ENCODE results near the gene PMEPA1. TPM values are rescaled to one million over a fixed set of nuclear protein-coding genes. Genes with fewer than 3 reads are reported as not detected.

PMEPA1 gene
- polyA plus RNA-seq, 3 donors from 2014 or later, result not detected

DNA sequence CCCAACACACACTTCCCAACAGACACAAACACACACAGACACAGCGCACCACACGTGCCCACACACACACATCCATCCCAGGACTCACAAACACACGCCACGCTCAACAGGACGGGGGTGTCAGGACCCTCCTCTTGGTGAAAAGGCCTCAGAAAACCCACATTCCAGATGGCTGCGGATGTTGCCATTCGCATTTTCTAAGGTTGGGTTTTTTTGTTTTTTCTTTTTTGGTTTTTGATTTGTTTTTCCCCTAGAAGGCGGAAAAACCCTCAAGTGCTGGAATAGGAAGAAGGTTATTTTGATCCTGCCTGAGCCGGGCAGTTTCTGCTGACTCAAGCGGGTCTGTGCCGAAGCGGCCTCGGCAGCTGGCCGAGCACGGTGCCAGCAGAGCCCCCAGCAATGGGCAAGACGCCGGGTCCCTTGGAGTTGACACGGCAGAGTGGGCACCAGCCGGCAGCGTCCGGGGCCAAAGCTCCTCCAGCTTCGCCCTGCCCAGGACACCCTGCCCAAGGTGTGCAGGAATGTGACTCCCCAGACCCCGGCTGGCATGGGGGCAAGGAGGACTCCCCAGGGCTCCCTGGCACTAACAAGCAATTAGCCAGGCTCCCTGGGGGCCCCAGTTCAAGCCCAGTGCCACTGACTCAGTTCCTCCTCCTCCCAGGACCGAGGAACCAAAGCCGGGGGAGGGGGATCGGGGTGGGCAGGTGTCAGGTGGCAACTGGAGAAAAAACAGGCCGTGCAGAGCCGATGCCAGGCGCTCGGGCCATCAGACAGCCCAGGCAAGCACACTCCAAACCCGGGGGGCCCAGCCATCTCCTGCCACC, 48.7 kb downstream of the PMEPA1 start:
- Mint-ChIP-seq H3K4me3 (no peak overlapping the region), H3K36me3 (no peaks in the 10 kb centered on the region)
- no peak for DNase-seq

GRCh38 chr20:57660181-57660921, 49.5 kb downstream of the PMEPA1 start:
- Mint-ChIP-seq H3K4me3 (no peak overlapping the region), H3K27me3 (ENCODE audit: low read depth in 3 of 3) (peaks cover 0 to 2% (median 0%) of the 10 kb centered on the region in 3 donors), H3K36me3 (no peaks in the 10 kb centered on the region), H3K27ac (peak overlapping the region in 1 of 6 donors; percentile 37), H3K4me1 (peaks cover 7 to 9% of the 10 kb centered on the region in 2 donors), H3K9me3 (no peaks in the 10 kb centered on the region)
- no peak for DNase-seq

More for the DNA sequence above, 48.7 kb downstream of the PMEPA1 start:
- peaks cover 0 to 2% (median 0%) of the 10 kb centered on the region in 3 donors for H3K27me3 Mint-ChIP-seq (ENCODE audit: low read depth in 3 of 3)
- H3K4me1 Mint-ChIP-seq, result peaks cover 7 to 9% of the 10 kb centered on the region in 2 donors
- H3K9me3 Mint-ChIP-seq, result no peaks in the 10 kb centered on the region
- no peak overlapping the region for H3K27ac Mint-ChIP-seq

GRCh38 chr20:57659517-57660180, 50.2 kb downstream of the PMEPA1 start:
- Mint-ChIP-seq H3K36me3 (no peaks in the 10 kb centered on the region), H3K27ac (no peak overlapping the region), H3K9me3 (no peaks in the 10 kb centered on the region), H3K4me1 (peaks cover 7 to 9% of the 10 kb centered on the region in 2 donors), H3K27me3 (ENCODE audit: low read depth in 3 of 3) (peaks cover 0 to 5% (median 0%) of the 10 kb centered on the region in 3 donors), H3K4me3 (no peak overlapping the region)
- no peak for DNase-seq

- Mint-ChIP-seq H3K27me3 (ENCODE audit: low read depth in 3 of 3) (peaks cover 0 to 5% (median 2%) of the 10 kb centered on the region in 3 donors), H3K4me3 (no peak overlapping the region), H3K27ac (no peak overlapping the region), H3K9me3 (no peaks in the 10 kb centered on the region), H3K4me1 (peaks cover 12 to 16% of the 10 kb centered on the region in 2 donors), H3K36me3 (no peaks in the 10 kb centered on the region)
- DNase-seq, result no peak
Measured at GRCh38 chr20:57658833-57659516, 50.8 kb downstream of the PMEPA1 start.

DNA sequence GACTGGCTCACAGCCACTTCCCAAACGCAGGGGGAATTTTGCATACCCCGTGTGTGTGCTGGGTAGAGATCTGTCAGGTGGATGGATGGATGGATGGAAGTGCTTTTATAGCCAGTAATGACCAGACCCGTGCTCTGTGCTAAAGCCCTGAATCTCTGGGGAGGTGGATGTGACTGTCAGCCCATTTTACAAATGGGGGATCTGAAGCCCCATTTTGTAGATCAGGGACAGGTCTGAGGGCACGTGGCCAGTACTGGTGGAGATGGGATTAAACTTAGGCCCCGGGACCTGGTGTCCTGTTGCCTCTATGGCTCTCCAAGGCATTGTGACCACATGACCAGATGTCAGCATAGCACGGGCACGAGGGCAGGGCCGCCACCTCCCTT, 51.4 kb downstream of the PMEPA1 start:
- H3K4me3 Mint-ChIP-seq, result no peak overlapping the region
- no peak for DNase-seq
- H3K4me1 Mint-ChIP-seq, result peaks cover 15 to 16% of the 10 kb centered on the region in 2 donors
- H3K27ac Mint-ChIP-seq, result peak overlapping the region in 2 of 6 donors; percentile 29 to 53
- no peaks in the 10 kb centered on the region for H3K9me3 Mint-ChIP-seq
- no peaks in the 10 kb centered on the region for H3K36me3 Mint-ChIP-seq
- H3K27me3 Mint-ChIP-seq (ENCODE audit: low read depth in 3 of 3), result peaks cover 0 to 5% (median 4%) of the 10 kb centered on the region in 3 donors

DNA sequence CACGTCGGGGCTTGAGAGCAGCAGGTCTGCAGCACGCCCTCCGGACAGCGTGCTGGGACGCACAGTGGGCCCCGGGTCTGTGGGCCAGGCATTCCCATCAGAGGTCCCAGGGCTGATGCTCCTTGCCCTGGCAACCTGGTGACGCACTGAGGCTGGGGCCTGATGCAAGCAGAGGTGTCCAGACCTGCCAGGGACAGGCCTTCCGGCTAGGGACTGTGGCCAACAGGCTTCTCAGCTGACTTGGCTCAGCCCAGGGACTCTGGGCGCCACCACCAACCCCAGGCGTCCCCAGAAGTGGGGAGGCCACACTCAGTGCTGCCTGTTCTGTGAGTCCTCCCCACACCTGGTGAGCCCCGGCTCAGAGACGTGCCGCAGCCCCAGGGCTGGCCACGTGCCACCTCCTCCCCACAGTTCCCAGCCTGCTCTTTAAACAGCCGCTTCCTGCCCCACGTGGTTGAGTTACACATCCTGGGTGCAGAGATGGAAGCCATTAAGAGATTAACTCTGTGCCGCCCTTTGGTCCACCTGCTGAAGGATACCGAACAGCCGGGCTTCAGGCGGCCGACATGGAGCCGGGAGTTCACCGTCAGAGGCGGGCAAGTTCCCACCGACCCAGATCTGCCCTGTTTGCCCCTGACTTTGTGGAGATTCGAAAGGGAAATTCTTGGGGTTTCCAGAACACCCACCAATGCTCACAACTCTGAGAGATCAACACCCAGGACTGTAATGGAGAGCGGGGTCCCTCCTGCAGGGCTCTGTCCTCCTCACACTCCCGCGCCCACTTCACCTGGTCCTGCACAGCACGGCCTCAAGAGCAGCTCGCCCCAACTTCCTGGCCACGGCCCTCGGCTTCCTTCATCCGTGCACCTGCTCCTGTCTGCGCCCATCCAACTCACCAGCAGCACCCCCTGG, 52.0 kb downstream of the PMEPA1 start:
- no peak overlapping the region for H3K4me3 Mint-ChIP-seq
- peaks cover 15 to 16% of the 10 kb centered on the region in 2 donors for H3K4me1 Mint-ChIP-seq

DNA sequence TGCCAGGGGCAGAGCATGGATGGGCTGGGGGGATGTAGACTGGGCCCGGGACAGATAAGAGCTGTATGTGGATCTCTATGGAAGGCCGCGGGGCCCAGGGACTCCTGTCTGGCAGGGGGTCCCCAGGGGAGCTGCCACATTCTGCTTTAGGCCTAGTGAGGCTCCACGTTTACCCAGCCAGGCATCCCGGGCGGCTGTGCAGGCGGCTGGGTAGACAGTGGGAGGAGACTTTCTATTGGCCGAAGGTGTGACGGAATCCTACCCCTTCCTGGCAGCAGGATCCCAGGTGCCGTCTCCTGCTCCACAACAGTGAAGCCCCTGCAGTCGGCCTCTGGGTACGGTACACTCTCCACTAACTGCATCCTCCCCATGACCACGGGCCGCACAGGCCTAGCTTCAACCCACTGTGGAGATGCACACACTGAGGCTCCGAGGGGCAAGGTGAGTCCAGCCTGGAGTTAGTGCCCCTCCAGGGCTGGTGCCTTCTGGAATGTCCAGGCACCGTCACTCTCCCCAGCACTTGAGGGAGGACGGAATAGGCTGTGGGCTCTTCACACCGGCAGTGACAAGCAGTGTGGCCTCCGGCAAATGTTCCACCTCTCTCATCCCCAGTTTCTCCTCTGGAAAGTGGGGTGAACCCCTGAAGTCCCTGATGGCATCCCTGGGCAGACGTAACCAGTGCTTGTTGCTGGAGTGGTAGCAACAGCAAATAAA, 52.8 kb downstream of the PMEPA1 start:
- no peak for DNase-seq
- peaks cover 0 to 5% (median 5%) of the 10 kb centered on the region in 3 donors for H3K27me3 Mint-ChIP-seq (ENCODE audit: low read depth in 3 of 3)
- H3K4me1 Mint-ChIP-seq, result peaks cover 15 to 16% of the 10 kb centered on the region in 2 donors
- no peaks in the 10 kb centered on the region for H3K36me3 Mint-ChIP-seq
- H3K27ac Mint-ChIP-seq, result no peak overlapping the region
- no peak overlapping the region for H3K4me3 Mint-ChIP-seq
- no peaks in the 10 kb centered on the region for H3K9me3 Mint-ChIP-seq

More for the DNA sequence above, 52.0 kb downstream of the PMEPA1 start:
- DNase-seq, result peak in 2 of 3 donors; percentile 23 to 28
- Mint-ChIP-seq H3K9me3 (no peaks in the 10 kb centered on the region), H3K27me3 (ENCODE audit: low read depth in 3 of 3) (peaks cover 0 to 5% (median 5%) of the 10 kb centered on the region in 3 donors), H3K36me3 (no peaks in the 10 kb centered on the region), H3K27ac (peak overlapping the region in 2 of 6 donors; percentile 29 to 30)

GRCh38 chr20:57656252-57656820, 53.5 kb downstream of the PMEPA1 start:
- peaks cover 15 to 16% of the 10 kb centered on the region in 2 donors for H3K4me1 Mint-ChIP-seq
- no peaks in the 10 kb centered on the region for H3K9me3 Mint-ChIP-seq
- H3K27me3 Mint-ChIP-seq (ENCODE audit: low read depth in 3 of 3), result peaks cover 0 to 5% (median 3%) of the 10 kb centered on the region in 3 donors
- no peak overlapping the region for H3K27ac Mint-ChIP-seq
- H3K36me3 Mint-ChIP-seq, result no peaks in the 10 kb centered on the region
- no peak overlapping the region for H3K4me3 Mint-ChIP-seq
- no peak for DNase-seq

DNA sequence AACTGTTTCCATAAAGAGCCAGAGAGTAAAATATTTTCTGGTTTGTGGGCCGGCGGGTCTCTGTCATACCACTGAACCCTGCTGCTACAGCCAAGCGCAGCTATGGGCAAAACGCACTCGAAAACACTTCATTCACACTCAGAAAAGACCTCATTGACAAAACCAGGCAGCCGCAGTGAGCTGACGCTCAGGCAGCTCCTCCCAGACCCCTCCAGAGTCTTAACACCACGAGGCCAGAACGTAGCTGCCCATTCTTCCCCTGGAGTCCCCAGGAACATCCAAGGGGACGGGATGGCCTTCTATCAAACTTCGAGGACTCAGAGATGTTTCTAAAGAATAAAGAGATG, 54.0 kb downstream of the PMEPA1 start:
- Mint-ChIP-seq H3K9me3 (no peaks in the 10 kb centered on the region), H3K4me3 (no peak overlapping the region), H3K27ac (no peak overlapping the region), H3K27me3 (ENCODE audit: low read depth in 3 of 3) (peaks cover 0 to 5% (median 3%) of the 10 kb centered on the region in 3 donors), H3K4me1 (peaks cover 15 to 16% of the 10 kb centered on the region in 2 donors), H3K36me3 (no peaks in the 10 kb centered on the region)
- DNase-seq, result no peak

DNA sequence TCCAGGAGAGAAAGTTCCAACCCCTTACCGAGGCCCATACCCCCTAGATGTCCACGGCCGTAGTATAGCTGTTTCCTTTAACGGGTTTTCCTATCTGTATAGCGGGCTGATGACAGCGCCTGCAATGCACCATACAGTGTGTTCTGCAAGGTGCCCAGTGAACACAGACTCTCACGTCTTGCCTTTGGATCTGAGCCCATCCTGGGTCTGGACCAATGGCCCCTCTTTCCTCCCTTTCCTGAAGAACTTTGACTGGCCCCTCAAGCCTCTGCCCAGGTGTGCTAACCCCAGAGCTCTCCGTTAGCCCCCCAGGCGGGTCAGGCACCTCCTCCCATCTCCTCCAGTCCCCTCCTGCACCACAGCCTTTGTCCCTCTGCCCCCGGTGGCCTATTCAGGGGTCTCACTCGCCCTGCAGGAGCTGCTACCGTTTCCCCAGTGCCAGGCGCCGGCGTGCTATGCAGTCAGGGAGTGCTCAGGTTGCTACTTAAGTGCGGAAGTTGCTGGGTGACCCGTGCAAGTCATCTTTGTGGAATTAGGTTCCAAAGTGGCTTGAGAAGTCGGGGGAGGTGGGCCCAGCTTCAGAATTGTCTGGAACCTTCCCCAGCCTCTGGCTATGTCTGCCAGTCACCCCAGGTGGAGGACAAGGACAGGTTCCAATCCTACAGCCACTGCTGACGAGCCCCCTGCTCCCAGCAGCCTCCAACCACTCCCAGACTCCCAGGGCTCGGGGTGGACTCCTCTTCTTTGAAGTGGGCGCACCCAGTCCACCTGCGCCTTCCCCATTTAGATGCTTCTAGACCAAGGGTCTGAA, 54.6 kb downstream of the PMEPA1 start:
- H3K27me3 Mint-ChIP-seq (ENCODE audit: low read depth in 3 of 3), result peaks cover 0 to 7% (median 3%) of the 10 kb centered on the region in 3 donors
- no peak for DNase-seq
- no peaks in the 10 kb centered on the region for H3K9me3 Mint-ChIP-seq
- no peak overlapping the region for H3K4me3 Mint-ChIP-seq
- peak overlapping the region in 1 of 6 donors; percentile 18 for H3K27ac Mint-ChIP-seq
- no peaks in the 10 kb centered on the region for H3K36me3 Mint-ChIP-seq
- H3K4me1 Mint-ChIP-seq, result peaks cover 15 to 16% of the 10 kb centered on the region in 2 donors

DNA sequence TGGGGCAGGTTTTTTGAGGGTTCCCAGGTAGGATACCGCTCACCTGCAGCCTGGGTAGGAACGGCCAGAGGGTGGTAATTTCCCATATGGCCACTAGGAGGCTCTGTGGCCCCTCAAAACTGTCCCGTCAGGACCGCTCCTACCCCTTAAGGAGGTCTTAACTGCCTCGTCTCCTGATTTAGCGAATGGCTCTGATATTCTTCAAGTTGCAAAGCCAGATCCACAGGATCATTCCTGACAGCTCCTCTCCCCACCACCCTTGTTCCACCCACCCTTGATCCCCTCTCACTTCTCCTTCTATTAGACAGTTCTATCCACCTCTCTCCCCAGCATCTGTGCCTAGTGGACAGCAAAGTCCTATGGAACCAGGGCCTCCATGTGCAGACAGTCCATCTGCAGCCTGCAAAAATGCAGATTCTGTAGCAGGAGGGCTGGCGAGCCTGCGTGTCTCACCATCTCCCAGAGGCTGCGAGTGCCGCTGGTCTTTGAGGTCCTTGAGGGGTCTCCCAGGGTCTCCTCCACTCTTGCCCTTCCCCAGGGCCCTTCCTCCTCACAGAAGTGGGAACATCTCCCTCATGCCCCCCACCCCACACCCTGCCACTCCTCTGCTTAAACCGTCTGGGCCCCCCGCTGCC, 55.3 kb downstream of the PMEPA1 start:
- DNase-seq, result peak; percentile 53 to 54 (median 53)
- Mint-ChIP-seq H3K4me3 (peak overlapping the region in 1 of 5 donors; percentile 36), H3K27ac (peak overlapping the region in 2 of 6 donors; percentile 69 to 88), H3K36me3 (no peaks in the 10 kb centered on the region), H3K9me3 (no peaks in the 10 kb centered on the region), H3K27me3 (ENCODE audit: low read depth in 3 of 3) (peaks cover 0 to 7% (median 3%) of the 10 kb centered on the region in 3 donors), H3K4me1 (peaks cover 15 to 16% of the 10 kb centered on the region in 2 donors)
